Measurements from ENCODE around the gene TMEM18.
"Not testable (repeated sequence)": the region's sequence is repeated elsewhere in the genome, so short reads cannot be mapped to it uniquely, and the experiment has no call there.

Gene TMEM18

DNA sequence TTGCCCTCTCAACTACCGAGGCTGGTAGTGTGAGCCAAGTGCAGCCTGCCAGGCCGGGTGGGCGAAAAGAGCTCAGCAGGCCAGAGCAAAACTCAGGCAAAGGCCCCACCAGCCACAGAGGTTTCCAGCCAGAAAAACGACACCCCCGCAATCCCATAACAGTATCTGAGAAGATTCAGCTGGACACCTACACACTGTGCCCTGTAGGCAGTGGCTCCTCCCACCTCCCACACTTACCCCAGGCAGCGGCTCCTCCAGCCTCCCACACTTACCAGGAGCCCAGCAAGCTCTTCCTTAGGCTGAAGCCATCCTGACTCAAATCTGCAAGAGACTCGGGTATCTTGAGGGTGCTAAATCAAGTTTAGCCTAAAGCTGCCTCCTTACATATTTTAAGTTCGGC lies 15.6 kb upstream of the TMEM18 start:
- no peak for DNase-seq

DNA sequence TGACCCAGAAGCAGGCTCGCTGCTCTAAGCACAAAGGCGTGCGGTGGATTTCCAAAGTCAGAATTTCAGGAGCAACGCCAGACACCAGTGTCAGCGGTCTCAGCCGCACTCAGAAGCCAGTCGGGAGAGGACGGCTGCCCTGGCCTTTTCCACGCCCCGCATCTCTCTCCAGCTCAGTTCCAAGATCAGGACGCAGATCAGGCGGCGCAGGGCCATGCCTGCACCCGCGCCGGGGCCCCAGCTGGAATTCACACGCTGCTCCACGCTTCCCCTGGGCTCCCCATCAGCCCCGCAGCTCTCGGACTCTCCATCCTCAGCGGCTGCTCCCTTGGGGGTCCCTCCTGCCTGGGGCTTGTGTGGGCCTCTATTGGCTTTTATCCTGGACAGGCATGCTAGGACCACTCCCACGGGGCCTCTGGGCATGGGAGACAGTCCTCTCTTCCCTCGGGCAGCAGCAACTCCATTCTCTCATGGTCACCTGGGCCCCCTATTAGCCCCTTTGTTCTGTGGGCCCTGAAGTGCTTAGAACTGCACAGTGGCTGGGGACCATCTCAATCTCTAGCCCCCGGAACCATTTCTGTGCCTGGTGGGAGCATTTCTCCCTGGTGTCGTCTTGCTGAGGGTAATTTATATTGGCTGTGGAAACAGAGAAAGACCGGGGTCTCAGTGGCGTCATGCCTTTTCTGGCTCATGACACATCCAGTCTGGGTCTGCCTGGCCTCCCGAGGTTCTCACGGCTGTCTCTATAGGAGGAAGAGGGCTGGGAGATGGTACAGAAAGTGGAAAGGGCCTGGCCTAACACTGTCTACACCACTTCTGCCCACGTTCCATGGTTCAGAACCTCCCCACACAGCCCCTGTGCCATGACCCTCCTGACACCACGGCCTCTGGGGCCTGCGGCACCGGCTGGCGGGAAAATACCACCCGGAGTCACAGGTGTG lies 14.9 kb upstream of the TMEM18 start:
- no peak for DNase-seq

DNA sequence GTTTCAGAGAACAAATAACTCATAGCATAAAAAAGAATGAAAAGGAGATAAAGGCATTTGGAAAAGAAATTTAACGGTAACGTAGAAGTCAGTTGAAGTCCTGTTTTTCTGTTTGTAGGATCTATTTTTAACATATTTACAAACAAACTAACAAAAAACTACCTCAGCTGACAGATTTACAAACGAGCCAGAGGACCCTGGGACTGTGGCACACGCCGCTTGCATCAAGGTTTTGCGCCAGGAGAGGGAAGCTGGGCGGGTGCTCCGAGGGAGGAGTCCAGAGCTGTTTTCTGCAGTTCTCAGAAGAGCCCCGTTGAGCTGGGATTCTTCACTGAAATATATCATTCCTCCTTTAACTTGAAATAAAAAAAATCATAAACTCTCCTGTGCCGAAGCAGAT lies 13.6 kb upstream of the TMEM18 start:
- DNase-seq, result no peak

DNA sequence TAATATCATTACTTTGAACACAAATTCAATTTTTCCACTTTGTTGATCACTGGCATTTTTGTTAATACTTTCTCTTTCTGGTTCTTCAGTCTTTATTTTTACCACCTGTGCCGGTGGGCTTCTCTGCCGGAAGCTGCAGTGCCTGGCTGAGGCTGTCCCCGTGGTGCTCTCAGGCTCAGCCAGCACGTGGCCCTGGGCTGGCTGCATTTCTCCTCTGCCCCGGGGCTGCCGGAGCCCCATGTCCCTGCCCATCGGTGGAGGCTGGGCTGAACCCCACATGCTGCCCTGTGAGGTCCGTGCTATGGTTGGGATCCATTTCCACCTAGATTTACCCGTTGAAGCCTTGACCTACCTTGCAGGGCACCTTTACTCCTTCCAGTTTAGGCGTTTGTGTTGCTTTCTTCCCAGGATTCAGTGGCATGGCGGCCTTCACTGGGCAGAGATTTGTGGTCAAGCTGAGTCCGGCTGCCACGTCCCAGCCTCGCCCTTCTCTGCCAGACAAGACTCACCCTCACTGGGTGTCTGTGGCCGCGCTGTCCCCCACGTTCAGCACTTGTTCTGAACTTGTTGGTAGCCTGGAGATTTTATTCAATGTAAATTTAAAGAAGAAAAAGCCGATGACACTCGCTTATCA lies 12.8 kb upstream of the TMEM18 start:
- no peak for DNase-seq

- no peak for DNase-seq
Measured at GRCh38 chr2:689237-689636, 12.0 kb upstream of the TMEM18 start.

DNA sequence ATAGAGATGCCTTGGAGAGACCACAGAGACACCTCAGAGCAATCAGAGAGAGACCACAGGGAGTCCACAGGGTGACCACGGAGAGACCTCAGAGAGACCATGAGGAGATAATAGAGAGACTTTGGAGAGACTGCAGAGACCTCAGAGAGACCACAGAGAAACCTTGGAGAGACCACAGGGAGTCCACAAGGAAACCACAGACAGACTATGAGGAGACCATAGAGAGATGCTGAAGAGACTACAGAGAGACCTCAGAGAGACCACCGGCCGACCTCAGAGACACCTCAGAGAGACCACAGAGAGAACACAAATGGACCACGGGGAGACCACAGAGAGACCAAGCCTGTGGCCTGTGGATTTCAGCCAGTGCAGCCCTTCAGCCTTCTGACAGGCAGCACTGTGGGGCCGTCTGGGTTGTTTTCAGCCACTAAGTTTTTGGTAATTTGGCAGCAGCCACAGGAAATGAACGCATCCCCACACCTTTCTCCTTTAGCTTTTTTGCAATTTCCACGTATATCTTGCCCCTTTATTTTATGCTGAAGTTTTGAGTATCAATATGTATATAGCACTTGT lies 11.4 kb upstream of the TMEM18 start:
- no peak for DNase-seq

GRCh38 chr2:685421-685820 lies 8.2 kb upstream of the TMEM18 start:
- no peak for DNase-seq

DNA sequence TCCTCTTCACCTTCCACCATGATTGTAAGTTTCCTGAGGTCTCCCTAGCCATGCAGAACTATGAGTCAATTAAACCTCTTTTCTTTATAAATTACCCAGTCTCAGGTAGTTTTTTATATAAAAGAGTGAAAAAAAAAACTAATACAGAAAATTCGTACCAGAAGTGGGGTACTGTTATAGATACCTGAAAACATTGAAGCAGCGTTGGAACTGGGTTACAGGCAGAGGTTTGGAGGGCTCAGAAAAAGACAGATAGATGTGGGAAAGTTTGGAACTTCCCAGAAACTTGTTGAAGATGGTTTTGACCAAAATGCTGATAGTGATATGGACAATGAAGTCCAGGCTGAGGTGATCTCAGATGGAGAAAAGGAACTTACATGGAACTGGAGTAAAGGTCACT lies 7.7 kb upstream of the TMEM18 start:
- DNase-seq, result not testable (repeated sequence)

DNA sequence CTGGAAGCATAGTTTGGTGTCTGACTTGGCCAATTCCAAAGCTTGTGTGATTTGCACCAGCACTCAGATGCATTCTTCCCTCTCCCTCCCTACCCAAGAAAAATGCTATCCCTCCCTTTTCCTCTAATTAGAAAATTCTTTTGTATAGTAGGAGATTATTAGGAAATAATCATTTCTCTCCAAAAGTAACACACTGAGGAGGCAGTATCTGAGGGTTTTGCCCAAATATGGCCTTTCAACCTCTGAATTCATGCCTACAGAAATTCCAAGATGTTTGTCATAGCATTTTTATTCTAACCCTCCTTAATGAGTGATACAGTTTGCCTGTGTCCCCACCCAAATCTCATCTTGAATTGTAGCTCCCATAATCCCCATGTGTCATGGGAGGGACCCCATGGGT lies 5.0 kb upstream of the TMEM18 start:
- no peak for DNase-seq

DNA sequence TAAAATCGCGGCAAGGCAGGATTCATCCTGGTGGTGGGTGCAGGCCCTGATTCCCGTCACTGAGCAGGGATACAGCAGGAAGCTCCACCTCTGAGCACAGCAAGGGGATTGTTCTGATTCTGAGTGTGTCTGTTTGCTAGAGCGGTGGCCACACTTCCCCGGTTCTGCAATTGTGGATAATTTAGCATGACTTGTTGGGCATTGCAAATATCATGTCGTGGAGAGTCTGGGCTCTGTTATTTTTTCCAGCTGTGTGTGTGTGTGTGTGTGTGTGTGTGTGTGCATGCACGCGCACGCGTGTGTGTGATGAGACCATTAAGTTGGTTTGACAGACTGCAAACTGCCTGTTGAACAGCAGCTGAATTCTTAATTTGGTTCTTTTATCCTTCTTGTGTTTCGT lies 4.1 kb upstream of the TMEM18 start:
- DNase-seq, result no peak

GRCh38 chr2:680496-680895 lies 3.3 kb upstream of the TMEM18 start:
- DNase-seq, result no peak

GRCh38 chr2:678964-679363 lies 1.8 kb upstream of the TMEM18 start:
- DNase-seq, result no peak

DNA sequence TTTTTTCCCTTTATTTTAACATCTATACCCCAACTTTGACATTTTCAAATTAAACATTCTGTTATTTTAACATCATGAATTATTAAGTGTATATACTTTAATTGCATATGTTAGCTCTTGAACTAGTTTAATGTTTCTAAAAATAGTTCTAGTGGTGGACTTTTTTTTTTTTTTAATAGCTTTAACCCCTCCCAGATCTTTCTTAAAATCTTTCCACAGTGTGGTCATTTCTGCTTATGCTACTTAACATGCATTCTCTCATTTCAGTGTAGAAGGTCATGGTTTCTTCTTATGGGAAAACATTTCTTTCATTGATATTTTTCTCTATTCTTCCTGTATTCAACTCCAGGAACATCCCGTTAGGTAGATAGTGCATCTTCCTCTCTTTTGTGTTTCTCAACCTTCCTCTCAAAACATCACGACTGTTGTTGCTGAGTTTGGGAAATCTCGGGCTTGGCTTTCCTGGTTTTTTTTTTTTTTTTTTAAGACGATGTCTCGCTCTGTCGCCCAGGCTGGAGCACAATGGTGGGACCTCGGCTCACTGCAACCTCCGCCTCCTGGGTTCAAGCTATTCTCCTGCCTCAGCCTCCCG lies 849 bp upstream of the TMEM18 start:
- DNase-seq, result peak; percentile 48

DNA sequence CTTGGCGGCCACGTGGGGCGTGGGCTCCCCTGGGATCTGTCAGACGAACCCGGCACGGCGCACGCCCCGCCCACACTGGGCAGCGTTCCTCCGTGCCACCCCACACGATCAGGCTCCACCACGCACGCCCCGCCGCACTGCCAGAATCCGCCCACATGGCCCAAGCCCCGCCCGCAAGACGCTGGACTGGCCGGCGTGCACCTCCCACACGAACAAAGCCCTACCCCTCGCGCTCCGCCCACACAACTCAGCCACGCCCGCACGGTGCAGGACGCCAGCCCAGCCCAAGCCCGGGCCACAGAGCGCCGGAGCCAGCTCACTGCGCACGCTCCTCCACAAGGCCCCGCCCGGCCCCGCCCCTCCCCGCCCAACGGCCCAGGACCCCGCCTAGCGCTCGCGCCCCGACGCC lies 555 bp downstream of the TMEM18 start:
- peak; percentile 98 for DNase-seq

- peak; percentile 31 for DNase-seq
Measured at GRCh38 chr2:675982-676646, 1.1 kb downstream of the TMEM18 start.

DNA sequence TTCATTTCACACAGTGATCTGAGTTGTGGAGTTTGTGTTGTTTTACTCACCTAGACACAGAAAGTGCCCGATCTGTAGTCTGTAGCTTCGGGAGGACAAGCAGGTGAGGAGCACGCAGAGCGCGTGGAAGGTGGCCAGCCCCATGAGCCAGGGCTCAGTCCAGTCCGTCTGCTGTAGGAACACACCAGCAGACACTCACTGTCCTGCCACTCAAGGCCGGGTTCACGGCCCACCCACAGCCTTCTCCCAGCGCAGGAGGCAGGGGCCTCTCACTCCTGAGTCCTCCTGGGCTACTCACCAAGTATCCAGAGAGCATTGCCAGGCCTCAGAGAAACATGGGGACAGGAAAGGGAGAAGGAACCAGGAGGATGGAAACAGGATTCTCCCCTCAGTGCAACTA lies 1.7 kb downstream of the TMEM18 start:
- no peak for DNase-seq

GRCh38 chr2:675051-675450 lies 2.2 kb downstream of the TMEM18 start:
- DNase-seq, result no peak

- DNase-seq, result no peak
Measured at GRCh38 chr2:674321-674985, 2.8 kb downstream of the TMEM18 start.

DNA sequence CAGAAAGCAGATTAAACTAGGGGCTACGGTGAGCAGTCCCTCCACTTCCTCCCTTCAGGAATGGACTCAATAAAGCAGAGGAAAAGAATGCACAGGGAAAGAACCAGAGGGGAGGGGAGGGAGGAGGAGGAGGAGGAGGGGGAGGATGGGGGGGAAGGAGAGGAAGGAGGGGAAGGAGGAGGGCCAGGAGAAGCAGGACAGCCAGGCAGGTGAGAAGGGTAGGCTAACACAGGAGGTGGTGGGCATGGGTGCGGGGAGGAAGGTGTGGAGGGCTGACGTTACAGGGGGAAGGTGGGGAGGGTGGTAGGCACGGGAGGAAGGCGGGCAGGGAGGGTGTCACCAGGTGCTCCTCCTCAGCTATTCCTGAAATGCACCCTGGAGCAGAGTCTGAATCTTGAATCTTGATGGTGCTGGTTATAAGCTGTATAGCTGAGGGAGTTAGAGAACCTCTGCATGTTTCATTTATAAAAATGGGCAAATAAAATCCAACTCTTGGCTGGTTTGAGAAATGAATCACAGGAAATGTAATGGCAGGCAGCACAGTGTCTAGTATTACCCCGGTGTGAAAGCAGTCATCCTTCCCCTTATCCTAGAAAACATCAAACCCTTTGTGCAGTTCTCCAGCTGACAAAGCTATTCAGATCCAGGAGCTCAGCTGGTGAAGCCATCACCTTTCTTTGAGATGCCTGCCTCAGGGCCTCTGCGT lies 3.4 kb downstream of the TMEM18 start:
- DNase-seq, result no peak

GRCh38 chr2:673016-673415 lies 4.2 kb downstream of the TMEM18 start:
- DNase-seq, result no peak

DNA sequence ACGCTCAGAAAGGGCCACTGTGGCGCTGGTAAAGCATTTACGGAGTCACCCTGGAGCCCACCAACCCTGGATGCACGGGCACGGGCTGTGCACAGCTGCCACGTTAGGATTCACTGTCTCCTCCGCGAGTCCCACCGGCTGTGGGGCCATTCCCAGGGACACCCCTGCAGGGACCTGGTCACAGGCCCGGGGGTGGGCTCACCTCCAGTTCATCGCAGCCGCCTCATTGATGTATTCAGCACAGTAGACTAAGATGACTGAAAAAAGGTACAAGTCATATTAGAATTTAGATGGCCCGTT lies 4.7 kb downstream of the TMEM18 start:
- DNase-seq, result no peak

Measured in hematopoietic multipotent progenitor cell treated with erythropoietin and hydrocortisone succinate and interleukin-3 and kit ligand, for 6 days (in vitro differentiated cells).